A549 (cell line): ENCODE results near the gene SETD3.

Experiments
- CHD2 ChIP-seq: fragments of 150-350 bp; IDR thresholded peaks from 2 replicates; pipeline ENCODE4 v1.6.1; 2014; ENCODE audit warnings: low read length; ENCODE audit not compliant: partially characterized antibody
- EP300 ChIP-seq, 2 experiments: fragments of >200 bp; sonication (Bioruptor Twin); formaldehyde crosslinking; IDR thresholded peaks; 2 replicates in 1 of 2; 3 replicates in 1 of 2; pipeline ENCODE4 v1.6.1; 2016 to 2017
- POLR2A ChIP-seq: IDR thresholded peaks from 2 replicates; pipeline ENCODE4 v1.6.1; 2012; ENCODE audit warnings: mild to moderate bottlenecking, low read length
- TF ChIP-seq, protein P1 (sequence below): fragments of >200 bp; sonication (Bioruptor Twin); formaldehyde crosslinking; IDR thresholded peaks from 3 replicates; pipeline ENCODE4 v1.5.1; 2016

DNA sequence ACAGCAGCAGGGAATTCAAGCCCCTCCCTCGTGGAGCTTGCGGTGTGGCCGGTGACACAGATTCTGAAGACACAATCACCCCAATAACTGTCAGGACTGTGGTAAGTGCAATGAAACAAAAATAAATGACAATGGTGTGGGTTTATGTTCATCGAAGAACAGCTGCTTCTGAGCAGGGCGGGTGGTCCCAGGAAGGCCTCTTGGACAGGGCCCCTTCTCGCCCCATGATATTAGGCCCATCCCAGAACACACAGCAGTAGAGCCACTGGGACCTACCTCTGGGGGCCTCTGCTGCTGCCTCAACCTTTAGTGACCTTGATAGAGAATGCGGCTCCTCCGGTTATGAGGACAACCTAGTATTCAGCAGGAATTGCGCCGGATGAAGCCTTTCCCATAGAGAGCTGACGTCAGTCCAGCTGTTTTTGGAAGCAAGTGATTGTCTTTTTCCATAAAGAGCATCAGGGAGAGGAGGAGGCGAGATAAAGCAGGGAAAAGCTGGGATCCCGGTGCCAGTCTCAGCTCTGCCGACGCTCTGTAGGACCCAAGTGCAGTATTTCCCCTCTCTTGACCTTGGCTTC, 124.5 kb downstream of the SETD3 start:
- TF ChIP-seq EP300 (IDR thresholded peaks at IDR 0.05): no peak
- TF ChIP-seq, protein P1, sequence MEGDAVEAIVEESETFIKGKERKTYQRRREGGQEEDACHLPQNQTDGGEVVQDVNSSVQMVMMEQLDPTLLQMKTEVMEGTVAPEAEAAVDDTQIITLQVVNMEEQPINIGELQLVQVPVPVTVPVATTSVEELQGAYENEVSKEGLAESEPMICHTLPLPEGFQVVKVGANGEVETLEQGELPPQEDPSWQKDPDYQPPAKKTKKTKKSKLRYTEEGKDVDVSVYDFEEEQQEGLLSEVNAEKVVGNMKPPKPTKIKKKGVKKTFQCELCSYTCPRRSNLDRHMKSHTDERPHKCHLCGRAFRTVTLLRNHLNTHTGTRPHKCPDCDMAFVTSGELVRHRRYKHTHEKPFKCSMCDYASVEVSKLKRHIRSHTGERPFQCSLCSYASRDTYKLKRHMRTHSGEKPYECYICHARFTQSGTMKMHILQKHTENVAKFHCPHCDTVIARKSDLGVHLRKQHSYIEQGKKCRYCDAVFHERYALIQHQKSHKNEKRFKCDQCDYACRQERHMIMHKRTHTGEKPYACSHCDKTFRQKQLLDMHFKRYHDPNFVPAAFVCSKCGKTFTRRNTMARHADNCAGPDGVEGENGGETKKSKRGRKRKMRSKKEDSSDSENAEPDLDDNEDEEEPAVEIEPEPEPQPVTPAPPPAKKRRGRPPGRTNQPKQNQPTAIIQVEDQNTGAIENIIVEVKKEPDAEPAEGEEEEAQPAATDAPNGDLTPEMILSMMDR: no peak
- TF ChIP-seq CHD2: no peak
- TF ChIP-seq POLR2A: no peak
